ENCODE results near the gene DMD.

Gene DMD

GRCh38 chrX:33045245-33045644 is 166.1 kb downstream of the DMD start:
- DNase-seq (ENCODE audit: low read depth, low spot score), result no peak

GRCh38 chrX:33041141-33041540 is 170.2 kb downstream of the DMD start:
- no peak for DNase-seq (ENCODE audit: low read depth, low spot score)

GRCh38 chrX:33032700-33033099 is 178.6 kb downstream of the DMD start:
- DNase-seq (ENCODE audit: low read depth, low spot score), result no peak

GRCh38 chrX:33014949-33015348 is 196.4 kb downstream of the DMD start:
- no peak for DNase-seq (ENCODE audit: low read depth, low spot score)

GRCh38 chrX:33014086-33014485 is 197.3 kb downstream of the DMD start:
- no peak for DNase-seq (ENCODE audit: low read depth, low spot score)

- no peak for DNase-seq (ENCODE audit: low read depth, low spot score)
These were observed 210.2 kb downstream of the DMD start for GRCh38 chrX:33001107-33001506.

GRCh38 chrX:32998776-32999175 is 212.6 kb downstream of the DMD start:
- DNase-seq (ENCODE audit: low read depth, low spot score), result no peak

GRCh38 chrX:32995427-32995826 is 215.9 kb downstream of the DMD start:
- no peak for DNase-seq (ENCODE audit: low read depth, low spot score)

- DNase-seq (ENCODE audit: low read depth, low spot score), result no peak
These were observed 224.2 kb downstream of the DMD start for GRCh38 chrX:32987142-32987541.

GRCh38 chrX:32985544-32985943 is 225.8 kb downstream of the DMD start:
- DNase-seq (ENCODE audit: low read depth, low spot score), result no peak

GRCh38 chrX:32966821-32967355 is 244.5 kb downstream of the DMD start:
- DNase-seq (ENCODE audit: low read depth, low spot score), result no peak

- DNase-seq (ENCODE audit: low read depth, low spot score), result no peak
These were observed 257.2 kb downstream of the DMD start for GRCh38 chrX:32954125-32954524.

- no peak for DNase-seq (ENCODE audit: low read depth, low spot score)
These were observed 263.2 kb downstream of the DMD start for GRCh38 chrX:32948130-32948529.

- no peak for DNase-seq (ENCODE audit: low read depth, low spot score)
These were observed 274.3 kb downstream of the DMD start for GRCh38 chrX:32937043-32937442.

GRCh38 chrX:32933548-32933947 is 277.8 kb downstream of the DMD start:
- no peak for DNase-seq (ENCODE audit: low read depth, low spot score)

- DNase-seq (ENCODE audit: low read depth, low spot score), result no peak
These were observed 282.3 kb downstream of the DMD start for GRCh38 chrX:32929040-32929439.

- DNase-seq (ENCODE audit: low read depth, low spot score), result no peak
These were observed 315.3 kb downstream of the DMD start for GRCh38 chrX:32896088-32896487.

GRCh38 chrX:32894679-32895078 is 316.7 kb downstream of the DMD start:
- DNase-seq (ENCODE audit: low read depth, low spot score), result no peak

GRCh38 chrX:32893751-32894150 is 317.6 kb downstream of the DMD start:
- no peak for DNase-seq (ENCODE audit: low read depth, low spot score)

GRCh38 chrX:32877592-32877991 is 333.8 kb downstream of the DMD start:
- DNase-seq (ENCODE audit: low read depth, low spot score), result no peak

GRCh38 chrX:32874839-32875238 is 336.5 kb downstream of the DMD start:
- no peak for DNase-seq (ENCODE audit: low read depth, low spot score)

GRCh38 chrX:32873786-32874185 is 337.6 kb downstream of the DMD start:
- DNase-seq (ENCODE audit: low read depth, low spot score), result no peak

- DNase-seq (ENCODE audit: low read depth, low spot score), result no peak
These were observed 339.7 kb downstream of the DMD start for GRCh38 chrX:32871636-32872035.

GRCh38 chrX:32868524-32868895 is 342.8 kb downstream of the DMD start:
- DNase-seq (ENCODE audit: low read depth, low spot score), result no peak
